Lower leg skin (tissue), 3 donors: Measurements from ENCODE around the gene FCMR.

Source experiments
- POLR2A ChIP-seq, 2 donors: fragments of 450-650 bp; IDR thresholded peaks; one replicate each; pipeline ENCODE4 v1.6.1; 2016 to 2017; ENCODE audit warnings: antibody characterized with exemption in 2 of 2, mild to moderate bottlenecking in 1 of 2, moderate library complexity in 1 of 2
- TF ChIP-seq, protein P1 (sequence below), 3 donors: fragments of 450-650 bp; IDR thresholded peaks; one replicate each; pipeline ENCODE4 v1.5.1; 2016; ENCODE audit warnings: antibody characterized with exemption in 3 of 3, mild to moderate bottlenecking in 3 of 3, moderate library complexity in 2 of 3

DNA sequence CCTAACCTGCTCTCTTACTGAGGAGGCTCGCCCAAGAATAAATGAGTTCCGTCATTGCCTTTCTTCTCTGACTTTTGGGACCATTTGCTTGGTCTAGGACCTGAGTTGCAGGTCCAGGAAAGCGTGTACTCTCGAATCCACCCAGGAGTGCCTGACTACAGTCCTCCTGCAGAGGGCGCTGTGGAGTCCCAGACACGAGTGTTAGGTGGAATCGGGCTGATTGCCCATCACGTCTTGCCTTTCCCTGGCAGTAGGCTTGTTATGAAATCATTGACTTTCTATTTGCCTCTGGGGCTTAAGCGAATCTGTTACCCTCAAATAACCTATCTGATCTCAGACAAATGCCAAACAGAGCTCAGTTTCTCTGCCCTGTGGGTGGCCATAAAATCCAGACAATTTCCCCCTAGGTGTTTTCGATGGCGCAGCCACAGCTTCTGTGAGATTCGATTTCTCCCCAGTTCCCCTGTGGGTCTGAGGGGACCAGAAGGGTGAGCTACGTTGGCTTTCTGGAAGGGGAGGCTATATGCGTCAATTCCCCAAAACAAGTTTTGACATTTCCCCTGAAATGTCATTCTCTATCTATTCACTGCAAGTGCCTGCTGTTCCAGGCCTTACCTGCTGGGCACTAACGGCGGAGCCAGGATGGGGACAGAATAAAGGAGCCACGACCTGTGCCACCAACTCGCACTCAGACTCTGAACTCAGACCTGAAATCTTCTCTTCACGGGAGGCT, 56.6 kb downstream of the FCMR start, which contains the start of gene IL20:
- TF ChIP-seq POLR2A (IDR thresholded peaks at IDR 0.05) = no peak
- TF ChIP-seq, protein P1, sequence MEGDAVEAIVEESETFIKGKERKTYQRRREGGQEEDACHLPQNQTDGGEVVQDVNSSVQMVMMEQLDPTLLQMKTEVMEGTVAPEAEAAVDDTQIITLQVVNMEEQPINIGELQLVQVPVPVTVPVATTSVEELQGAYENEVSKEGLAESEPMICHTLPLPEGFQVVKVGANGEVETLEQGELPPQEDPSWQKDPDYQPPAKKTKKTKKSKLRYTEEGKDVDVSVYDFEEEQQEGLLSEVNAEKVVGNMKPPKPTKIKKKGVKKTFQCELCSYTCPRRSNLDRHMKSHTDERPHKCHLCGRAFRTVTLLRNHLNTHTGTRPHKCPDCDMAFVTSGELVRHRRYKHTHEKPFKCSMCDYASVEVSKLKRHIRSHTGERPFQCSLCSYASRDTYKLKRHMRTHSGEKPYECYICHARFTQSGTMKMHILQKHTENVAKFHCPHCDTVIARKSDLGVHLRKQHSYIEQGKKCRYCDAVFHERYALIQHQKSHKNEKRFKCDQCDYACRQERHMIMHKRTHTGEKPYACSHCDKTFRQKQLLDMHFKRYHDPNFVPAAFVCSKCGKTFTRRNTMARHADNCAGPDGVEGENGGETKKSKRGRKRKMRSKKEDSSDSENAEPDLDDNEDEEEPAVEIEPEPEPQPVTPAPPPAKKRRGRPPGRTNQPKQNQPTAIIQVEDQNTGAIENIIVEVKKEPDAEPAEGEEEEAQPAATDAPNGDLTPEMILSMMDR (IDR thresholded peaks at IDR 0.05) = no peak
